ENCODE results near the gene SPOUT1.

Gene SPOUT1

GRCh38 chr9:128771094-128771721, 58.4 kb downstream of the SPOUT1 start:
- peak; percentile 10 for DNase-seq

GRCh38 chr9:128770286-128771030, 59.1 kb downstream of the SPOUT1 start:
- DNase-seq: no peak

All from fibroblast of skin of scalp (primary cell).